ENCODE measurements around the gene GPR153.

GPR153 gene

DNA sequence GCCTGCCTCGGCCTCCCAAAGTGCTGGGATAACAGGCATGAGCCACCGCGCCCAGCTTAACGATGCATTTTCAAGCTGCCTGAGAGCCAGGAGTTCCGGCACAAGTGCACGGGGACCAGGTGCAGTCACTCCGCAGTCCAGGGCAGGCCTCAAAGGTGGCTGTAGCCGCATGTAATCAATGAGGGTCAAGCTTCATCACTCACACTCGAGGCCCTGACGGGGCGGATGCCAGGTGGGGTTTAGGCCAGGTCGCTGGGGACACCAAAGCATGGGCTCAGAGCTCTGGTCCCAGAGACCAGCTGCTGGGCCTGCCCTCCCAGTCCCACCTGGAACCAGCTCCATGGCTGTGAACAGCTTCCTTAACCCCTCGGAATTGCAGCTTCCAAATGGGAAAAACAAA is 26.1 kb upstream of the GPR153 start:
- FAIRE-seq (no peak), DNase-seq (ENCODE audit: low spot score) (no peak)

DNA sequence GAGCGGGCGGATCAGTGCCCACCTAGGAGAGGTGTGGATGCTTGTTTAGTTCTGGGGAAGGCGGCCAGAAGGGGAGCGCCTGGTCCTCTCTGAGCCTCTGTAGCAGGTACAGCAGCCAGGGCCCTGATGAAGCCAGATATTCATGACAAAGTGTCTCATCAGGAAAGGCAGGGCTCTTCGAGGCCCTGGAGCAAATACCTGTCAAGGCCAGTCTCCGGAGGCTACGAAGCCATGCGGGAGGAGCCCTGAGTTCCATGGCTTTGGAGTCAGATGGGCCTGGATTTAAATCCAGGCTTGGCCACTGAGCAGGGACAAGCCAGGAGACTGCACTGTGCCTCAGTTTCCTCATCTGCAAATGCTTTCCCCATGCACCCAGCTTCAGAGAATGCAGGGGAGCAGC is 25.4 kb upstream of the GPR153 start:
- FAIRE-seq: no peak
- no peak for DNase-seq (ENCODE audit: low spot score)

DNA sequence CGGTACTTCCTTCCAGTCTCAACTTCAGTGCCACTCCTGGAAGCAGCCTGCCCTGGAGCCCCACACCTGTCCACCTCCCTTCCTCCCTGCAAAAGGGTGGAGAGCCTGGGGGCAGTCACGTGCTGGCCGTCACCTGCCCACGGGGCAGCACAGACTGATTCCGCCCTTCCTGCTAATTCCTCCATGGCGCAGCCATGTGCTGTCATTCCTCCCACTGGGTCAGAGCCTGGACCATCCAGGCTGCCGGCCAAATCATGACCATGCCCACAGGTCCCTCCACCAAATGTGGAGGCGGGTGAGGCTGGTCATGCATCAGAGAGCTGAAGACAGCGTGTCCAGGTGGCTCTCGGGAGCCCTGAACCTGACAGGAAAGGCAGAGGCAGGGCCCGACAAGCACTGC is 24.4 kb upstream of the GPR153 start:
- DNase-seq (ENCODE audit: low spot score) (no peak), FAIRE-seq (no peak)

DNA sequence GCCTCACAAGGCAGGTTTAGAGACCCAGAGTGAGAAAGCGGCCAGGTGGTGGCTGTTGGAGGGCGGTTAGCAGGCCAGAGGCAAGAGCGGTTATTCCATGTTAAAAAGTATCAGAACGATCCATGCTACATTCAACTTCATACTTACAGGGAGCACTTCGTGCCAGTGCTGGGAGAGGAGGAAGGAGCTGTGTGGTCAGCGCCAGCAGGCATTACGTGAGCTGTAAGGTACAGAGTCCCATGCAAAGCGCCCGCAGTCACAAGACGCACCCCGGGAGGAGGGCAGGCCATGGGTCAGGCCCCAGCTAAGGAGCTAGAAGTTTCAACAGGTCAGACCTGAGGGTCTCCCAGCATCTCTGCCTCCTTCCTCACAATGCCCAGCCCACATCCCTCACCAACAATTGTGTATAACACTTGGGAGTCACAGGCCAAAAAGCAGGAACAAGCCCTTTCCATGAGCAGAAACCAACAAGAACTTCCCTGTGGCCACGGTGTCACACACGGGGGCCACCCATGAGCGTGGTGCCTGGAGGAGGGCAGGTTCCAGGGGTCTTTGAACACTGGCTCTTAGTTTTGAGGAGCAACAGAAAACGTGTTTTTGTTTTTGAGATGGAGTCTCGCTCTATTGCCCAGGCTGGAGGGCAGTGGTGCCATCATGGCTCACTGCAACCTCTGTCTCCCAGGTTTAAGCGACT is 21.8 kb upstream of the GPR153 start:
- FAIRE-seq (no peak), DNase-seq (ENCODE audit: low spot score) (no peak)

DNA sequence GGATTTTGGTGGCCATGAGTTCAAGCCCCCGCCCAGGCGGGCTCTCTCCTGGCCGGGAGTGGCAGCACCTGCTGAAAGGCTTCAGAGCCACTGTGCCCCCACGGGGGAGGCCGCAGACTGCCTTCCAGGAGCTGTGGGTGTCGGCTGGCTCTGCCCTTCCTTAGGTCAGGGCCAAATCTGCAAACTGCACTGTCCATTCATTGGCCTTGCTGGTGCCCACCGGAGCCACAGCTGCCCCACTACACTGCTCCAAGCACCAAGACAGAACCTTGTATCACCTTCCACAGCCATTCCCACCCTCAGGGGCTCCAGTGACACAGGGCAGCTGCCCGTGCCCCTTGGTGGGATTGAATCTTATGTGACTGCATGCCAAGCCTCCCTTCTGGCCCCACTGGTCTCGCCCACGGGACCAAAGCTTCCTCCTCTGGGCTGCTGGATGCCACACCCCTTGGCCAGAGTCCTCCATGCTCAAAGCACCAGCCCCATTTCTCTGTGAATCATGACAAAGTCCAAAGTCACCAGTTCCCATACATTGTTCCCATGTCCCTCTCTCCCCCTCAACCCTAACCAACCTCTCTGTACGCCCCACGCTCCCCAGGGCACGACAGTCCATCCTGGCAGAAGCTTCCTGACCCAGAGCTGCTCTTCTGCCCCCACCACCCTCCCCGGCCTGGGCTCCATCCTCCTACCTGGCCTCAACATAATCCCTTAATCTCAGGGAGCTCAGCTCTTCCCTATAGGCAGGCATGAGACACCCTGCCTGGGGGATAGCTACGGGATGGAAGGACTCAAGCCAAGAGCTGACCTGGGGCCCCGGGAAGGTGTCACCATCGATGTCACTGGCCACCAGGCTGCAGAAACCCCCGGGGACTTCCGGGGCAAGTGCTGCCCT is 20.9 kb upstream of the GPR153 start:
- DNase-seq (ENCODE audit: low spot score) (no peak), FAIRE-seq (no peak)

DNA sequence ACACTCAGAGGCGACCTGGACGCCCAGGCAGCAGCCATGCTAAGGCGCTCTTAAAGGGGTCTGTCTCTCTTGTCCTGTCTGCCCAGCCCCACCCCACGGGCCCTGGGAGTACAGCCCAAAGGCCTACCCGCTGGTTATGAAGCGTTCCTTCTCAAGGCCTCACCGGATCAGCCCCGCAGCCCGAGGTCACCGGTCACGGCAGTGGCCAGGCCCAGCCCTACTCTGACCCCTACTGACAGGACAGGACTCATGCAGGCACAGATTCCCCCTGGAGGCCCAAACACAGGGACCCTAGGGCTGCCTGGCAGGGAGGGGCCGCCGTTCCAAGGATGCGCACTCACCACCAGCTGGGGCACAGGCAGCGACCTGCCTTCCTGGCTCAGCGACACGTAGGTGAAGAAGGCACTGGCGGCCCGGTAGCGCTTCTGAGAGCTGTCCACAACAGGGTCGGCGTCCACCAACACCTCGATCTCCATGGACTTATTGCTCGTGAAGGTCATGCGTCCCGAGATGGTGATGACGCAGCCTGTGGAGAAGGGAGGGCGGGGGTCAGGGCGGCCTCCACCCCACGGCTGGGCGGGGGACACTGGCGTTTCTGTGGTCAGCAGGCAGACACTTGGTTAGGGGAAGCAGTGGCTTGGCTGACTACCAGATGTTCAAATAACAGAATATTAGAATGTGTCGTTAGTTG is 20.0 kb upstream of the GPR153 start:
- no peak for DNase-seq (ENCODE audit: low spot score)
- FAIRE-seq: no peak

DNA sequence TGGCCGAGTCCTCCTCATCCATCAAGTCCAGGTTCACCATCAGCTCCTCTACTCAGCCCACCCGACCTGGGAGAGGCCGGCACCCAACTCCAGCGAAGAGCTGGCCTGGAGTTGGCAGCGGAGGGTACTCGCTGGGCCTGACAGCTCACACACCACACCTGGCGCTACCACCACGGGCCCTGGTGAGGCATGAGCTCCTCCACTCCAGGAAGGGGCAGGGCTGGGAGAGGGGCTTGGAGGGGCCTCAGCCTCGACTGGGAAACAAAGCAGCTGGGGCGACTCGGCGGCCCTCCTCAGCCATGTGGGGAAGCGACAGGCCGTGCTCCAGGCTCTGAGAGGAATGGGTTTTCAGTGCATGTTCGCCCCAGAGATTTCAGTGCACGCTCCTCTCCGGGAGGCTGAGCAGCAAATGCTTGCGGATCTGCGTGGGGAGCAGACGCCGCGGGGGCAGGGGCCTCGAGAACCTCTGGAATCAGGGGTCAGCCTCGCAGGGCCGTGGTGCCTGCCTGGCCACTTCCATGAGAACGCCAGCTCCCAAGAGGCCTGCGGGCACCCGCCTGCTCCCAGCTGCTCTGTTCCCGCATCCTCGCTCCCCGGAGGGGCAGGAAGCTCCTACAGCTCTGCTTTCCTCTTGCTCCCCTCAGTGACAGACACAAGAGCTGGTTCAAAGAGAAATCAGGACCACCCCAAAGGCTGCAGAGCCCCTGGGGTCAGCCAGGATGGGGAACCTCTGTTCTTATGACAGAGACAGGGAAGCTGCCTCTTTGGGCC is 18.9 kb upstream of the GPR153 start:
- no peak for FAIRE-seq
- no peak for DNase-seq (ENCODE audit: low spot score)

DNA sequence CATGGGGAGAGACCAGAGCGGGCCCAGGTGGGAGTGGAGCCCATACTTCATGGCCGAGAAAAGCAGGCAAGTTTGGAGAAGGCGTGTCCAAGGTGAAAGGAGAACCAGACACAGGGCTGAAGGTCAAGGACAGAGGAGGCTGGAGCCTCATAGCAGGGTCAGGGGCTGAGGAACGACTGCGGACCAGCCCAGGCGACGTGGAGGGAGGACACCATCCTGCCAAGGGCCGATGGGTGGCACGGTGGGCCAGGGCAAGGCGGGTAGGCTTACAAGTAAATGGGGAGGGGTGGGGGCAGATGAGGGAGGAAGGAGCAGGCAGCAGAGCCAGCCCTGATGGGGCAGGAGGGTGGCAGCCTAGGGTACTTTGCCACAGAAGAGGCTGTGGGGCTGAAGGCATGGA is 18.2 kb upstream of the GPR153 start:
- DNase-seq (ENCODE audit: low spot score): no peak
- FAIRE-seq: no peak

DNA sequence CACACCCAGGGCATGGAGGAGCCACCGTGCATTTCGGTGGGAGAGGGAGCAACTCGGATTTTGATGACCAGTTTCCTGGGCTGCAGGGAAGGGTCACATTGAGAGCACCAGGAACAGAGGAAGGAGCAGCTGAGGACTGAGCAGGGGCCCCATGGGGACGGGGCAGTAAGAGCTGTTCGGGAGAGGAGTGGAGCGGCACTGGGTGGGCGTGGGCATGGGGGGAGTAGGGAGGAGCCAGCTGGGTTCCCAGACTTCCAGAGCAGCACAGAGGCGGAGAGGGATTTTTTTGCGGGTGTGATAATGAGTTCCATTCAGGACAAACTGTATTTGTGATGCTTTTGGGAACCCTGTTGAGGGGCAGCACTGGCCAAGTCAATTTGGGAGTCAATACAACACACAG is 17.4 kb upstream of the GPR153 start:
- no peak for FAIRE-seq
- no peak for DNase-seq (ENCODE audit: low spot score)

DNA sequence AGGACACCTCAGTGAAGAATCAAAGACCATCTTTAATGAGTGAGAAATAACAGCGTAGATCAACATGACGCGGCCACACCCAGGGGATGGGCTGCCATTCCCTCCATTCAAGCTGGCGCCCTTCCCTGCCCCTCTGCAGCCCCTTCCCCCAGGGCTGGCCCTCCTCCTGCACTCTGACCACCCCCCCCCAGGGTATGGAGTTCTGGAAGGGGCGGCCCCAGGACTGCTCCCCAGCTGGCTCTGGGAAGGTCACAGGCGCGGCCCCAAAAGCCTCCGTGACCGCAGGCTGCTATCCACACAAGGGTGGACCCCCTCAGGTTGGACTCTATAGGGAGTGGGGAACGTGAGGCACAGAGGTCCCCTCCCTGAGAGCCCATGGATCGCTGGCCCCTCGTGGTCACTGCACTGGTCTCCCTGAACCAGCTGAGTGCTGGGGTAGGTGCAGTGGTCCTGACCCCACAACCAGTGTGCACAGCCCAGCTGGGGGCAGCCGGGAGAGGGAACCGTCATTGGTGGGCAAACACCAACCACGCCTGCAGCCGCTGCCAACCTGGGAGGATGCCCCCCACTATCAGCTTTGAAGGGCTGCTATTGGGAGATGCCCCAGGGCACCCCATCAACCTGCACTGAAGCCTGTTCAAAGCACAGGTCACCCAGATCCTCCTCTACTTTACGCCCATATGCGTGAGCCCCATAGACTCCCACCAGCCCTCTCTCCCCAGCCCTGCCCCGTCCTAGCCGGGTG is 16.1 kb upstream of the GPR153 start:
- DNase-seq (ENCODE audit: low spot score) (no peak), FAIRE-seq (no peak)

DNA sequence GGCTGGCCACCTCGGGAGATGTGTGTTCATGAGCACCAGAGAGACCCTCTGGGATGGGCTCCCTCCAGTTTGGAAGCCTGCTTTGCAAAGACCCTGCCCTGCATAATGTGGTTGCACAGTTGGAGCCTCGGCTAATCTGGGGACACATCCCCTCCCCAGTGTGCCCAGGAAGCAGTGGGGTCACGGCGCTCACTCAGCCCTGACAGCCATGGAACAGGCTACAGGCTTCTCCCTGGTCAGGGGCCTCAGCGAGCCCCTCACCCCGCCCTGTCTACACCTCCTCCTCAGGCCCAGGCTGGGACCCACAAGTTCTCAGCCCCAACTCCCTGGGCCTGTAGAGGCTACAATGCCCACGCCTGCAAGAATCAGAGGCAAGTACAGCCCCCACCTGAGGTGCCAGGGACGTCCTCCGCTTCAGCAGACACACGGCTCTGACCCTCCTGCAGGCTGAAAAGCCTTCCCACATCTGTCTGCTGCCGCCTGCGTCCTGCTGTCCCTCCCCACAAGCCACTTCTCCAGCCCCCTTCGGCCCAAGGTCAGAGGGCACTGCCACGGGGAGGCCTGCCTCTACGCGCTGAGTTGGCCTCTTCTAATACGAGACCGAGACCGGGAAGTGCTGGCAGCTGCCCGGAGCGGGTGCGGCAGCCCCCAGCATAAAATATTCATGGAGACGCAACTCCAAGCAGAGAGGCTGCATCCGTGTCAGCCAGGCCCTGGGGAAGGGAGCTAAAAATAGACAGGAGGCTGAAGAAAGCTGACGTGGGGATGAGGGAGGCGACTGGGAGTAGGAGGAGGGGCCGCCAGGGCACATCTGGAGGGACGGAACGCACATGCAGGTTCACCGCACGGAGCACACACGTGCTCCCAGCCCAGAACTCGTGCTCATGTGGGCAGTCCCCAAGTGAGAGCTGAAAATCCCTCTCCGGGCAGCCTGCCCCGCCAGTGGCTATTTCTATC is 15.2 kb upstream of the GPR153 start:
- DNase-seq (ENCODE audit: low spot score) (no peak), FAIRE-seq (no peak)

DNA sequence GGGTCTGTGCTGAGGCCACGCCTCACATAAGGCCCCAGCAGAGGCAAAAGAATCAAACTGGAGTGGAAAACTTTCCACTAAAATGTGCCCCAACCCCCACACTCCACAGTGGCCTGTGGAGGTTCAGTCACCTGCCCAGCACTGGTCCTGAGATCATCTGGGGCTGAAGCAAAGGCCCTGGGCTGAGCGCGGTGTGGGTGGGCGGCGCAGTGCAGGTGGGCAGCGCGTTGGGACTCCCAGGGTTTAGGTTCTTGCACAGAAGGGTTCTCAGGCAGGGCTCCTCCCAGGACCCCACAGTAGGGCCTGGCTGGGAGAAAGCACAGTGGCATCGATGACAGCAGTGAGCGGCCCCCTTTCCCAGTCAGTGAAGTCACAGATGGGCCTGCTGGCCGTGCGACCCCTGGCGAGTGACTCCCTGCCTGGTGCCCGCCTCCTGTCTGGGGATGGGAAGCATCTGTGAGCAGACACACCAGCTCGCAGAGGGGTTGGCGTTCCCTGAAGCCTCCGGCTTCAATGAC is 13.8 kb upstream of the GPR153 start:
- FAIRE-seq (no peak), DNase-seq (ENCODE audit: low spot score) (no peak)

DNA sequence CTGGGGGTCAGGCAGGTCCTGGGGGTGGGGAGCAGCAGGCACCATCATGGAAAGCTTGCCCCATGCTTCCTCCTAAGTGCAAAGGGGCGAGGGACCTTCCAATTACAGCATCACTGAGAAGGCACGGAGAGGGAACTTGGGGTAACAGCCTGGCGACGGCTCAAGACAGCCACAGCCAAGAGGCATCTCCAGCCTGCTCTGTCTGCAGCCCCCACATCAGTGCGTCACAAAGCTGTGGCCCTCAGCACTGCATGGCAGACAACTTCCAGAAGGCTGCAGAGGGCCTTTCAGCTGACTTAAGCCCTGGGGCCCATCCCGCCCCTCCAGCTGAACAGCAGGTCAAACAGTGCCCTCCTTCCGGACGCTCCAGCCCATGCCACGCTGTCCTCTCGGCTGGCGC is 13.2 kb upstream of the GPR153 start:
- FAIRE-seq (no peak), DNase-seq (ENCODE audit: low spot score) (no peak)

DNA sequence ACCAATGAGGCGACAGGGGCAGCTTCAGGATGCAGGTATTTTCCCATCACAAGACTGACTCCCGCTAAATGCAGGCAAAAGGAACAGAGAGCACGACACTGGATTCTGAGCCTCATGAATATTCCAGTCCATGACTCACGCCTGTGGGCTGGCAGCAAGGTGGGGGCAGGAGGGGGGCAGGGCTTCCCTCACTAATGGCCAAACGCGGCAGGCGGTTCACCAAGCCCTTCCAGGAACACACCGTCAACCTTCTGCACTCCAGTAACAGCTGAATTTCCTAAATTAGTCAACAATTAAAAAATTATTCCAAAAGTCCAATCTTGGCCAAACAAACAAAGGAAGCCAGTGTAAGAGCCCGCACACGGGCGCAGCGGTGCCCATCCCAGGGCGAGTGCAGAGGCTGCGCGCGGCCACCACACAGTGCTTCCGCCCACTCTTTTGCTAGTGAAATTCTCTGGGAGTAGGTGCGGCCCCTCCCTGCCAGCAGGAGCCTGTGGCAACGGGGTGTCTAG is 12.5 kb upstream of the GPR153 start:
- no peak for FAIRE-seq
- DNase-seq (ENCODE audit: low spot score): peak; percentile 23

DNA sequence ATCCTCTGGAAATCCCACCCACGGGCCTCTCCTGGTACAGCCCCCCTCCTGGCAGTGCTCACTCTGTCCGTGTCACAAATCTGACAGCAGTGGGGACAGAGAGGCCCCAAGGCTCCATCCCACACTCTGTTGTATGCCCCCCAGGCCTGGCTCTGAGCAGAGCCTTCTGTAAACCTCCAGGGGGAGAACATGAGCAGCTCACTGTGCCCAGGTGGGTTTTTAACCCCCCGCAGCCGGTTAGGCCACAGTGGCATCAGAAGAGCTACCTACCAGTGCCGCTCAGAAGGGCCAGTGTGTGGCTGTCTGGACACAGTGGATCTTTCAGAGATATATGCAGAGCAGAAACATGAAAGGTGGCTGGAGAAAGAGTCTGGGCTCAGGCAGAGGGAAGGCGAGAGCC is 12.0 kb upstream of the GPR153 start:
- DNase-seq (ENCODE audit: low spot score) (no peak), FAIRE-seq (no peak)

DNA sequence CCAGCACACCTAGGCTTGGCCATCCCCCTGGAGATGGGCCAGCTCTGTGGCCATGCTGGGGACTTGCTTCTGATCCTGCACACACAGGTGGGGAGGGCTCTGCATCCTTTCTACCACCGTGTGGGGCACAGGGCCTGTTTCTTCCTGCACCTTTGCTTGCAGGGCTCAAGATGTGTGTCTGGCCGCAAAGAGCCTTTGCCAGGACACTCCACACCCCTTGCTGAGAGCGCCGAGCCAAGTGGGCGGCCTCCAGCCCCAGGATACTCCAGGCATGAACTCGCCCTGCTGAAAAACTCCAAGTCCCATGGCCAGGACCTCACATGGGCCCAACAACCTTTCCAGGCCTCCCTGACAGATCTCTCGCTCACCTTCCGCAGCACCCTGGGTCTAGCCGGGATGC is 11.6 kb upstream of the GPR153 start:
- no peak for FAIRE-seq
- DNase-seq (ENCODE audit: low spot score): no peak

DNA sequence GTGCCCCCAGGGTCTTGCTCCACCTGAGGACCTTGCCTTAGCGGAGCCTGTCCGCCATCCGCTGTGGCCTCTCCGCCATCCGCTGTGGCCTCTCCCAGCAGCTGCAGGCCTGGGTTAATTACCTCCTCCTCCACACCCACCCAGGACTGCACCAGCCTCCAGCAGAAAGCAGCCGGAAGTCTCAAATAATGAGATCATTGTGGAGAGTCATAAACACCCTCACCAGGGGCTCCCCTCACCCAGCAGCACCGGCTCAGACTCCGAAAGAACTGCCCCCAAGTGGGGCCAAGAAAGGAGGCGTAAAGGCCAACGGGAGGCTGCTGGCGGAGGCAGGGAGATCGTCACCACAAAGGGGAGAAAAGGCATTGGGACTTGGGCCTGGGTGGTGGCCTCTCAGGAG is 10.7 kb upstream of the GPR153 start:
- no peak for FAIRE-seq
- DNase-seq (ENCODE audit: low spot score): no peak

DNA sequence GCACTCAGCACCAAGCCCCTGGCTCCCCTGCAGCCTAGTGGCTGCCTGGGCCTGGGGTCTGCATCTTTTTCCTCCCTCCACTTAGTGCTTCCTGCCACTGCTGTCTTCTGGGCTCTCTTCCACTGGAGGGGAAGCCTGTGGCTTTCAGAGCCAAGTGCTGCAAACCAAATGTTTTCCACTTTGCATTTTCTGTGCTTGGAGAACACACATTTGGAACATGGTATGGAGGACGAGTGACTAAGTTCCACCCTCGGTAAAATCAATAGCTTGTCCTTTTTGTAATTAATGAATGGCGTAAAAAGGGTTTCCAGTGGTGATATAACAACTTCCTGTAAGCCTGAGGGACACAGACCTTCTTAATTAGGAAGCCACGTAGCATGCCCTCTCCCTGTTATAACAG is 10.1 kb upstream of the GPR153 start:
- no peak for DNase-seq (ENCODE audit: low spot score)
- no peak for FAIRE-seq

DNA sequence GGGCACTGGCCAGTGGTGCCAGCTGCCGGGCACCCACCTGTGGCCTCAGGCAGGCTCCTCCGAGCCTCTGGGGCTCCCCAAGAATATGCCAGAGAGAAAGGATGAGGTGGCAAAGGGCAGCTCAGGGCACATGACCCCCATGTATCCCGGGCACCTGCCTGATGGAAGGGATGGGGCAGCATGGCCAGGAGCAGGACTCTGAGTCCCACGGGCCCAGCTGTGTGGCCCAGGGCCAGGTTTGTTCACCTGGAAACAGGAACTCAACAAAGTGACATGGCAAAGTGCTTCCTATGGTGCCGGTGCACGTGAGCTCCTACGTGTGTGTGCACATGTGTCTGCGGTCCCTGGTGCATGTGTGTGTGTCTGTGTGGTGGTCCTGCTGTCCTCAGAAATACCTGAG is 9.5 kb upstream of the GPR153 start:
- FAIRE-seq (no peak), DNase-seq (ENCODE audit: low spot score) (no peak)

Measured in RCC 7860 (cell line).